Tibial nerve (tissue), 4 donors: ENCODE data around the gene U2AF1L4. TPM values are rescaled to one million over a fixed set of nuclear protein-coding genes. Genes with fewer than 3 reads are reported as not detected.
A peak's percentile ranks its signal among the peaks of the same experiment; 100 is the strongest.

Source experiments
- DNase-seq, 2 donors: peaks; one replicate each; pipeline ENCODE4 v3.0.0-alpha.2; 2019; ENCODE audit warnings: low spot score in 2 of 2
- H3K27ac ChIP-seq, 4 donors: fragments of 200-600 bp; sonication (generic) in 3 of 4; one replicate each; pipeline ENCODE4 v1.5.1; 2017 to 2019; ENCODE audit warnings: mild to moderate bottlenecking in 1 of 4
- H3K27me3 ChIP-seq, 2 donors: fragments of 200-600 bp; sonication (generic) in 1 of 2; one replicate each; pipeline versions ENCODE4 v1.5.1 to v1.6.0; 2017 to 2019
- H3K36me3 ChIP-seq, 3 donors: fragments of 200-600 bp; sonication (generic); one replicate each; pipeline ENCODE4 v1.5.1; 2018 to 2019
- H3K4me1 ChIP-seq, 4 donors: fragments of 200-600 bp; sonication (generic) in 3 of 4; one replicate each; pipeline ENCODE4 v1.5.1; 2017 to 2019
- H3K4me3 ChIP-seq, 4 donors: fragments of 200-600 bp; sonication (generic) in 3 of 4; one replicate each; pipeline ENCODE4 v1.5.1; 2017 to 2019; ENCODE audit warnings: mild to moderate bottlenecking in 1 of 4, moderate library complexity in 1 of 4
- H3K9me3 ChIP-seq, 4 donors: fragments of 200-600 bp; sonication (generic) in 3 of 4; one replicate each; pipeline ENCODE4 v1.5.1; 2017 to 2019
- EP300 ChIP-seq, 2 donors: sonication (generic); formaldehyde crosslinking; IDR thresholded peaks; one replicate each; pipeline ENCODE4 v1.6.1; 2017; ENCODE audit warnings: antibody characterized with exemption in 2 of 2, mild to moderate bottlenecking in 1 of 2
- POLR2A ChIP-seq, 2 donors: fragments of 450-650 bp; IDR thresholded peaks; one replicate each; pipeline ENCODE4 v1.6.1; 2017; ENCODE audit warnings: antibody characterized with exemption in 2 of 2, mild to moderate bottlenecking in 2 of 2, moderate library complexity in 2 of 2
- WGBS, 2 donors: methylation state at CpG; one replicate each; pipeline ENCODE4 v1.1.5; 2018; 5-methylcytosine and 5-hydroxymethylcytosine counted together
- total RNA-seq, 4 donors: library from RNA; depleted of rRNA; stranded (reverse); fragments of >200 nt; gene quantifications; one replicate each; pipeline ENCODE4 v1.1.0, GENCODE V29; 2016
- TF ChIP-seq, protein P1 (sequence below), 5 experiments: fragments of 200-600 bp in 3 of 5; fragments of 450-650 bp in 2 of 5; sonication (generic) in 3 of 5; IDR thresholded peaks; one replicate each; pipeline ENCODE4 v1.5.1; 2016 to 2019; ENCODE audit warnings: antibody characterized with exemption in 5 of 5, mild to moderate bottlenecking in 3 of 5, moderate library complexity in 2 of 5

Gene U2AF1L4
- total RNA-seq, 4 donors from 2014 or later: 17.8 to 51.1 (median 43.2) TPM

DNA sequence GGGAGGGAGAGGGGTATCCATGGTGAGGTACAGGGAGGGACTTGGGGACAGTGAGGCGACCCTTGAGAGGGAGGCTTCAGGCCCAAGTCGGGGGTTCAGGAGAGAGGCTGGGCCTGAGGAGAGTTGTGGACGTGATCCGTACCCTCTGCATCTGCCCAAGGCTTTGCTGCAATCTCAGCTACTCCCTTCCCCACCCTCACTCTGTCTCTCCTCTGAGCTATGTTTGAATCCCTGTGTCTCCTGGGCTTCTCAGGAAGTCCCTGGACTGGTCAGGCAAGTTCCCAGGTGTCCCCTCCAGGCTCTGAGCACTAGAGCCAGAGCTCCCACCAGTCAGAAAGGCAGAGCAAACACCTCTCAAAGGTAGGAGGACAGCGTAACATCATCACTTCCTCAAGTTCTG lies 4.9 kb upstream of the U2AF1L4 start:
- DNase-seq: no peak
- H3K4me1 ChIP-seq: peaks cover 0 to 50% (median 30%) of the 10 kb centered on the region in 4 donors
- no peak overlapping the region for H3K4me3 ChIP-seq
- H3K27me3 ChIP-seq: no peaks in the 10 kb centered on the region
- no peaks in the 10 kb centered on the region for H3K9me3 ChIP-seq
- WGBS, 2 donors: 88 to 92% methylated on average over 5 of the region's 5 CpGs
- H3K36me3 ChIP-seq: peaks cover 0 to 42% (median 4%) of the 10 kb centered on the region in 3 donors
- no peak for TF ChIP-seq EP300 (IDR thresholded peaks at IDR 0.05)
- TF ChIP-seq, protein P1, sequence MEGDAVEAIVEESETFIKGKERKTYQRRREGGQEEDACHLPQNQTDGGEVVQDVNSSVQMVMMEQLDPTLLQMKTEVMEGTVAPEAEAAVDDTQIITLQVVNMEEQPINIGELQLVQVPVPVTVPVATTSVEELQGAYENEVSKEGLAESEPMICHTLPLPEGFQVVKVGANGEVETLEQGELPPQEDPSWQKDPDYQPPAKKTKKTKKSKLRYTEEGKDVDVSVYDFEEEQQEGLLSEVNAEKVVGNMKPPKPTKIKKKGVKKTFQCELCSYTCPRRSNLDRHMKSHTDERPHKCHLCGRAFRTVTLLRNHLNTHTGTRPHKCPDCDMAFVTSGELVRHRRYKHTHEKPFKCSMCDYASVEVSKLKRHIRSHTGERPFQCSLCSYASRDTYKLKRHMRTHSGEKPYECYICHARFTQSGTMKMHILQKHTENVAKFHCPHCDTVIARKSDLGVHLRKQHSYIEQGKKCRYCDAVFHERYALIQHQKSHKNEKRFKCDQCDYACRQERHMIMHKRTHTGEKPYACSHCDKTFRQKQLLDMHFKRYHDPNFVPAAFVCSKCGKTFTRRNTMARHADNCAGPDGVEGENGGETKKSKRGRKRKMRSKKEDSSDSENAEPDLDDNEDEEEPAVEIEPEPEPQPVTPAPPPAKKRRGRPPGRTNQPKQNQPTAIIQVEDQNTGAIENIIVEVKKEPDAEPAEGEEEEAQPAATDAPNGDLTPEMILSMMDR (IDR thresholded peaks at IDR 0.05): no peak
- H3K27ac ChIP-seq: peak overlapping the region in 1 of 4 donors; percentile 8

DNA sequence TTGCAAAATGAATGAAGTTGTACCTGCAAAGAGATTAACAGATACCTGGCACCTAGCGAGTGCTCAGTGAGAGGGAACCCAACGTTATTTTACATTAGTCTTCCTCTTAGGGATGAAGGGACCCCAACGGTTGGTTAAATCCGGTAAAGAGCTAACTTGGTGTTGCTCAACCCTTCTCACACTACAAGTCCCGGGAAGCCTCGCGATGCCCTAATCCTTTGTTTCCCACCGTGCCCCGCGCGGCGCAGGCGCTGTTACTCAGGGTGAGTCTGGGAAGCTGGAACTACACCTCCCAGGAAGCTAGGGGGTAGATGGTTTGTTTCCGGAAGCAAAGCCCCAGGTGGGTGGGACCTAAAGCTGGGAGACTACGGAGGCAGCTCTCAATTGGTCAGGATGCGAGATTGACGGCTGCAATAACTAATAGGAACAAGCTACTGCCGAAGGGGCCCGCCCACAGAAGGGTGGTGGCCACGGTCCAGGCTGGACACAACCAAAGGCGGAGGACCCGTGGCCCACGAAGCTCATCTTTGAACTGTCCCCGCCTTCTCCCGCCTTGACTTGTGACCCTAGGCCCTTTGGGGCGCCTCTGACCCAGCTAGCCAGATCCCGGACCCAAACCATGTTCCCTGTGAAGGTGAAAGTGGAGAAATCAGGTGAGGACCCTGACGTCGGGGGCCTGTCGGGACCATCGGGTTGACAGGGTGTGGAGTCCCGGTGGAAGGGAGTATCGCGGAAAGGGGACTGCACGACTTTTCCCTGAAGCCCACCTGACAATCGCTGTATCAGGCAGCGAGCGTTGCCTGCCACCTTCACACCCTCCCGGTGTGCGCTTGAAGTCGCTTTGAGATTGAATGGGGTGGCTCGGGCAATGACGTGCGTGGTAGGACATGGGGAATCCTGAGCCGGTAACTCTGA lies 3.1 kb upstream of the U2AF1L4 start, which contains the start of gene LIN37:
LIN37 (plus strand) TSS at position 471 of the 915 bp plus-strand sequence; CDS start at position 620, 149 bp downstream.
- H3K36me3 ChIP-seq: peaks cover 0 to 25% (median 4%) of the 10 kb centered on the region in 3 donors
- no peaks in the 10 kb centered on the region for H3K9me3 ChIP-seq
- H3K27me3 ChIP-seq: no peaks in the 10 kb centered on the region
- peaks cover 0 to 52% (median 37%) of the 10 kb centered on the region in 4 donors for H3K4me1 ChIP-seq
- DNase-seq: peak; percentile 99 to 100
- peak within 1 kb of the TSS; percentile 68 to 88 (median 84) for H3K4me3 ChIP-seq
- 1% methylated on average over 42 to 44 of the region's 45 CpGs for WGBS, 2 donors
- TF ChIP-seq POLR2A (IDR thresholded peaks at IDR 0.05): peak; percentile 79 to 97
- peak; percentile 94 to 96 for TF ChIP-seq EP300 (IDR thresholded peaks at IDR 0.05)
- TF ChIP-seq, protein P1 (IDR thresholded peaks at IDR 0.05): peak in 3 of 5 experiments; percentile 14 to 59 (median 42)
- peak within 1 kb of the TSS; percentile 85 to 92 (median 88) for H3K27ac ChIP-seq

DNA sequence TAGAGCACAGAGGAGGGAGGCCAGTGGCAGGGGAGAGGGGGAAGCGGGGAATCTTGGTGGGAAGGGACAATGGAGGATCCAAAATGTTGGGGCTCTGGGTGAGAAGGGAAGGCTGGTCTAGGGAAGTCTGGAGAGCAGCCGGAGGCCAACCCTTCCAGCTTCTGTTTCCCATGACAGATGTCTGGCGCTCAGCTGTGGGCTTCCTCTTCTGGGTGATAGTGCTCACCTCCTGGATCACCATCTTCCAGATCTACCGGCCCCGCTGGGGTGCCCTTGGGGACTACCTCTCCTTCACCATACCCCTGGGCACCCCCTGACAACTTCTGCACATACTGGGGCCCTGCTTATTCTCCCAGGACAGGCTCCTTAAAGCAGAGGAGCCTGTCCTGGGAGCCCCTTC lies 1.3 kb upstream of the U2AF1L4 start:
- TF ChIP-seq, protein P1 (IDR thresholded peaks at IDR 0.05): no peak
- no peak for TF ChIP-seq POLR2A (IDR thresholded peaks at IDR 0.05)
- TF ChIP-seq EP300 (IDR thresholded peaks at IDR 0.05): no peak
- no peaks in the 10 kb centered on the region for H3K27me3 ChIP-seq
- peak overlapping the region in 1 of 4 donors; percentile 85 for H3K4me3 ChIP-seq
- H3K4me1 ChIP-seq: peaks cover 0 to 53% (median 39%) of the 10 kb centered on the region in 4 donors
- H3K9me3 ChIP-seq: no peaks in the 10 kb centered on the region
- DNase-seq: no peak
- peak overlapping the region in 2 of 4 donors; percentile 16 to 99 for H3K27ac ChIP-seq
- 84 to 85% methylated on average over 5 of the region's 5 CpGs for WGBS, 2 donors
- peaks cover 0 to 12% (median 0%) of the 10 kb centered on the region in 3 donors for H3K36me3 ChIP-seq

DNA sequence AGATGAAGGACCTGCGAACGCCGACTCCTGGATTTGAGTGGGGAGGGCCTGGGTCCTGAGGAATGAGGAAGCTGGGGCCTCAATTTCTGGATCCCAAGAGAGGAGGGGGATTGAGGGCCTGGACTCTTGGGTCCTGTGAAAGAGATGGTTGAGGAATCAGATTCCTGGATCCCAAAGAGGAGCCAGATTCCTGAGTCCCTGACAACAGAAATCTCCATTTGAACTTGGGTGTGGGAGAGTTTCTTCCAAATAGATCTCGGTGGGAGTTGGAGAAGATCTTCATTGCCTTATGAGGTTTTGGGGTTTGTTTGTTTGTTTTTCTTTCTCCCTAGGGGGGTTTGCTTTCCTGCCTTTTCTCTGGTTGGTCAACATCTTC lies 857 bp upstream of the U2AF1L4 start:
- peaks cover 0 to 7% (median 0%) of the 10 kb centered on the region in 3 donors for H3K36me3 ChIP-seq
- H3K4me3 ChIP-seq: peak overlapping the region; percentile 85 to 95 (median 92)
- peaks cover 0 to 58% (median 41%) of the 10 kb centered on the region in 4 donors for H3K4me1 ChIP-seq
- no peaks in the 10 kb centered on the region for H3K27me3 ChIP-seq
- no peak for DNase-seq
- WGBS, 2 donors: 0 to 9% methylated on average over 4 of the region's 4 CpGs
- no peaks in the 10 kb centered on the region for H3K9me3 ChIP-seq
- peak overlapping the region; percentile 61 to 100 (median 100) for H3K27ac ChIP-seq
- TF ChIP-seq EP300 (IDR thresholded peaks at IDR 0.05) (no peak), POLR2A (IDR thresholded peaks at IDR 0.05) (no peak)
- TF ChIP-seq, protein P1 (IDR thresholded peaks at IDR 0.05): no peak
